MM.1S (cell line): ENCODE data around the gene NIFK.

Source experiments
- DNase-seq: peaks from one replicate; pipeline ENCODE4 v3.0.0-alpha.2; 2015
- H2AFZ ChIP-seq: fragments of 300-600 bp; sonication (generic); 2 replicates; pipeline ENCODE4 v1.6.0; 2016; ENCODE audit warnings: antibody characterized with exemption, low read length
- H3F3A ChIP-seq: fragments of 300-600 bp; sonication (generic); 2 replicates; pipeline ENCODE4 v1.6.1; 2016; ENCODE audit warnings: mild to moderate bottlenecking, antibody characterized with exemption, low read length, moderate library complexity, mixed read lengths; ENCODE audit not compliant: insufficient read depth
- H3K27ac ChIP-seq: fragments of 300-600 bp; sonication (generic); 2 replicates; pipeline ENCODE4 v1.5.1; 2016; ENCODE audit warnings: mild to moderate bottlenecking, low read length
- H3K27me3 ChIP-seq: fragments of 300-600 bp; sonication (generic); replicated peaks from 2 replicates; pipeline ENCODE4 v1.6.0; 2016; ENCODE audit warnings: low read length; ENCODE audit not compliant: insufficient read depth
- H3K36me3 ChIP-seq: fragments of 300-600 bp; sonication (generic); replicated peaks from 2 replicates; pipeline ENCODE4 v1.6.1; 2016; ENCODE audit warnings: mild to moderate bottlenecking, low read length, mixed read lengths; ENCODE audit not compliant: insufficient read depth
- H3K4me1 ChIP-seq: fragments of 300-600 bp; sonication (generic); 2 replicates; pipeline ENCODE4 v1.6.1; 2016; ENCODE audit warnings: low read length, mixed read lengths
- H3K4me2 ChIP-seq: fragments of 300-600 bp; sonication (generic); 2 replicates; pipeline ENCODE4 v1.6.0; 2016; ENCODE audit warnings: low read depth, low read length
- H3K4me3 ChIP-seq: fragments of 300-600 bp; sonication (generic); 2 replicates; pipeline ENCODE4 v1.5.1; 2016; ENCODE audit warnings: low read length, mixed read lengths
- H3K79me2 ChIP-seq: fragments of 300-600 bp; sonication (generic); 2 replicates; pipeline ENCODE4 v1.6.1; 2016; ENCODE audit warnings: mixed run types, low read length, mixed read lengths
- H3K9ac ChIP-seq: fragments of 300-600 bp; sonication (generic); 2 replicates; pipeline ENCODE4 v1.6.1; 2016; ENCODE audit warnings: low read length, mixed read lengths
- H3K9me2 ChIP-seq: fragments of 300-600 bp; sonication (generic); replicated peaks from 2 replicates; pipeline ENCODE4 v1.6.1; 2016; ENCODE audit warnings: mild to moderate bottlenecking, low read length, mixed read lengths; ENCODE audit not compliant: insufficient read depth
- H3K9me3 ChIP-seq: fragments of 300-600 bp; sonication (generic); replicated peaks from 2 replicates; pipeline ENCODE4 v1.6.1; 2016; ENCODE audit warnings: mild to moderate bottlenecking, low read length, mixed read lengths; ENCODE audit not compliant: insufficient read depth
- H4K20me1 ChIP-seq: fragments of 300-600 bp; sonication (generic); 2 replicates; pipeline ENCODE4 v1.6.1; 2016; ENCODE audit warnings: mild to moderate bottlenecking, low read length, moderate library complexity, mixed read lengths; ENCODE audit not compliant: insufficient read depth
- EZH2 ChIP-seq: fragments of 300-600 bp; sonication (generic); optimal IDR thresholded peaks from 2 replicates; pipeline ENCODE3; 2017; ENCODE audit warnings: low read depth, mild to moderate bottlenecking, antibody characterized with exemption, low read length, mixed read lengths
- EZH2phosphoT487 ChIP-seq: fragments of 300-600 bp; sonication (generic); IDR thresholded peaks from 2 replicates; pipeline ENCODE4 v1.6.1; 2018; ENCODE audit warnings: antibody characterized with exemption, low read length
- TF ChIP-seq, protein P1 (sequence below): fragments of 300-600 bp; sonication (generic); IDR thresholded peaks from 2 replicates; pipeline ENCODE4 v1.5.1; 2016; ENCODE audit warnings: antibody characterized with exemption, low read length, mixed read lengths

The NIFK gene

GRCh38 chr2:121741450-121741849, 4.8 kb upstream of the NIFK start:
- no peaks in the 10 kb centered on the region for H3K4me1 ChIP-seq

GRCh38 chr2:121740973-121741372, 4.3 kb upstream of the NIFK start:
- no peaks in the 10 kb centered on the region for H3K9me3 ChIP-seq
- DNase-seq = no peak
- H3K4me2 ChIP-seq = no peak overlapping the region
- no peaks in the 10 kb centered on the region for H3K4me1 ChIP-seq
- no peaks in the 10 kb centered on the region for H4K20me1 ChIP-seq
- H3K4me3 ChIP-seq = no peak overlapping the region
- no peak overlapping the region for H2AFZ ChIP-seq
- no peak for TF ChIP-seq EZH2
- TF ChIP-seq, protein P1, sequence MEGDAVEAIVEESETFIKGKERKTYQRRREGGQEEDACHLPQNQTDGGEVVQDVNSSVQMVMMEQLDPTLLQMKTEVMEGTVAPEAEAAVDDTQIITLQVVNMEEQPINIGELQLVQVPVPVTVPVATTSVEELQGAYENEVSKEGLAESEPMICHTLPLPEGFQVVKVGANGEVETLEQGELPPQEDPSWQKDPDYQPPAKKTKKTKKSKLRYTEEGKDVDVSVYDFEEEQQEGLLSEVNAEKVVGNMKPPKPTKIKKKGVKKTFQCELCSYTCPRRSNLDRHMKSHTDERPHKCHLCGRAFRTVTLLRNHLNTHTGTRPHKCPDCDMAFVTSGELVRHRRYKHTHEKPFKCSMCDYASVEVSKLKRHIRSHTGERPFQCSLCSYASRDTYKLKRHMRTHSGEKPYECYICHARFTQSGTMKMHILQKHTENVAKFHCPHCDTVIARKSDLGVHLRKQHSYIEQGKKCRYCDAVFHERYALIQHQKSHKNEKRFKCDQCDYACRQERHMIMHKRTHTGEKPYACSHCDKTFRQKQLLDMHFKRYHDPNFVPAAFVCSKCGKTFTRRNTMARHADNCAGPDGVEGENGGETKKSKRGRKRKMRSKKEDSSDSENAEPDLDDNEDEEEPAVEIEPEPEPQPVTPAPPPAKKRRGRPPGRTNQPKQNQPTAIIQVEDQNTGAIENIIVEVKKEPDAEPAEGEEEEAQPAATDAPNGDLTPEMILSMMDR = no peak
- TF ChIP-seq EZH2phosphoT487 = no peak
- peaks cover 7% of the 10 kb centered on the region for H3F3A ChIP-seq
- peaks cover 8% of the 10 kb centered on the region for H3K79me2 ChIP-seq
- H3K27me3 ChIP-seq = no peaks in the 10 kb centered on the region; the same call in 1 of the 2 replicates
- no peak overlapping the region for H3K27ac ChIP-seq
- no peaks in the 10 kb centered on the region for H3K36me3 ChIP-seq
- H3K9me2 ChIP-seq = no peaks in the 10 kb centered on the region
- no peak overlapping the region for H3K9ac ChIP-seq

More at GRCh38 chr2:121741450-121741849, 4.8 kb upstream of the NIFK start:
- no peak overlapping the region for H3K4me3 ChIP-seq
- no peaks in the 10 kb centered on the region for H4K20me1 ChIP-seq
- peaks cover 3% of the 10 kb centered on the region for H3K79me2 ChIP-seq
- no peaks in the 10 kb centered on the region for H3K9me3 ChIP-seq
- no peaks in the 10 kb centered on the region for H3K36me3 ChIP-seq
- DNase-seq = no peak
- no peaks in the 10 kb centered on the region for H3K9me2 ChIP-seq
- no peak overlapping the region for H3K9ac ChIP-seq
- no peak overlapping the region for H3K4me2 ChIP-seq
- peaks cover 2% of the 10 kb centered on the region for H3F3A ChIP-seq
- H2AFZ ChIP-seq = no peak overlapping the region
- H3K27me3 ChIP-seq = no peaks in the 10 kb centered on the region; the same call in 1 of the 2 replicates
- TF ChIP-seq EZH2 = no peak
- TF ChIP-seq, protein P1 = no peak
- no peak for TF ChIP-seq EZH2phosphoT487
- H3K27ac ChIP-seq = no peak overlapping the region

- H3K9ac ChIP-seq = peak overlapping the region; percentile 96
- DNase-seq = peak; percentile 7
- H3K36me3 ChIP-seq = peaks cover 7% of the 10 kb centered on the region
- TF ChIP-seq, protein P1 = no peak
- TF ChIP-seq EZH2 (no peak), EZH2phosphoT487 (no peak)
- H3F3A ChIP-seq = peaks cover 9% of the 10 kb centered on the region
- H4K20me1 ChIP-seq = peaks cover 3% of the 10 kb centered on the region; the same call in 1 of the 2 replicates
- H3K27me3 ChIP-seq = no peaks in the 10 kb centered on the region; the same call in 1 of the 2 replicates
- H3K79me2 ChIP-seq = peaks cover 48% of the 10 kb centered on the region
- H3K4me1 ChIP-seq = no peaks in the 10 kb centered on the region; the same call in 1 of the 2 replicates
- peak overlapping the region; percentile 64; the same call in 1 of the 2 replicates for H3K27ac ChIP-seq
- peak overlapping the region; percentile 89 for H2AFZ ChIP-seq
- H3K9me2 ChIP-seq = no peaks in the 10 kb centered on the region
- H3K9me3 ChIP-seq = no peaks in the 10 kb centered on the region
- H3K4me3 ChIP-seq = peak overlapping the region; percentile 96
- H3K4me2 ChIP-seq = peak overlapping the region; percentile 64
These were observed 574 bp downstream of the NIFK start for GRCh38 chr2:121736140-121736461.
